Stimulated activated CD4-positive, alpha-beta T cell treated with anti-CD3 and anti-CD28 coated beads, Interleukin-4, amount 100 ng/mL, for 48 hours (primary cell): ENCODE results near the gene ALDH16A1.
"Not testable (repeated sequence)": the region's sequence is repeated elsewhere in the genome, so short reads cannot be mapped to it uniquely, and the experiment has no call there.

ENCODE experiments used
- DNase-seq, 2 donors: peaks; one replicate each; pipeline ENCODE4 v3.0.0-alpha.2; 2020; ENCODE audit warnings: low read depth in 2 of 2

The ALDH16A1 gene

GRCh38 chr19:49440439-49441209, 12.4 kb upstream of the ALDH16A1 start:
- no peak for DNase-seq

- no peak for DNase-seq
These were observed 11.6 kb upstream of the ALDH16A1 start, which contains the start of gene SLC17A7 for GRCh38 chr19:49441210-49441959. SLC17A7 (minus strand) TSS chr19:49441527; CDS start chr19:49441379, 148 bp downstream.

GRCh38 chr19:49441960-49442350, 11.1 kb upstream of the ALDH16A1 start:
- no peak for DNase-seq

GRCh38 chr19:49442354-49442753, 10.7 kb upstream of the ALDH16A1 start:
- no peak for DNase-seq

GRCh38 chr19:49442771-49443365, 10.2 kb upstream of the ALDH16A1 start:
- DNase-seq: peak in 1 of 2 donors; percentile 55

GRCh38 chr19:49443366-49444099, 9.5 kb upstream of the ALDH16A1 start:
- peak; percentile 91 to 92 for DNase-seq

GRCh38 chr19:49444100-49444700, 8.8 kb upstream of the ALDH16A1 start:
- not testable (repeated sequence) for DNase-seq

- no peak for DNase-seq
These were observed 7.0 kb upstream of the ALDH16A1 start for GRCh38 chr19:49445997-49446396.

- DNase-seq: no peak
These were observed 5.3 kb upstream of the ALDH16A1 start for GRCh38 chr19:49447485-49448431.

- DNase-seq: no peak
These were observed 4.6 kb upstream of the ALDH16A1 start for GRCh38 chr19:49448432-49448786.

GRCh38 chr19:49450405-49450804, 2.6 kb upstream of the ALDH16A1 start:
- no peak for DNase-seq

- peak; percentile 89 to 93 for DNase-seq
These were observed 1.4 kb upstream of the ALDH16A1 start, which contains the start of gene PIH1D1 for GRCh38 chr19:49451430-49452181. PIH1D1 (minus strand) TSS chr19:49451814; CDS start chr19:49451574, 240 bp downstream.

- no peak for DNase-seq
These were observed 774 bp downstream of the ALDH16A1 start for GRCh38 chr19:49453757-49454240.

GRCh38 chr19:49455773-49456172, 2.7 kb downstream of the ALDH16A1 start:
- no peak for DNase-seq

GRCh38 chr19:49456326-49456725, 3.3 kb downstream of the ALDH16A1 start:
- DNase-seq: no peak

GRCh38 chr19:49458567-49458903, 5.5 kb downstream of the ALDH16A1 start:
- no peak for DNase-seq

- DNase-seq: no peak
These were observed 6.4 kb downstream of the ALDH16A1 start for GRCh38 chr19:49459388-49459787.

GRCh38 chr19:49461130-49461529, 8.1 kb downstream of the ALDH16A1 start:
- not testable (repeated sequence) for DNase-seq

GRCh38 chr19:49461656-49462055, 8.6 kb downstream of the ALDH16A1 start:
- no peak for DNase-seq
